ENCODE data around the gene TNFRSF19.

DNA sequence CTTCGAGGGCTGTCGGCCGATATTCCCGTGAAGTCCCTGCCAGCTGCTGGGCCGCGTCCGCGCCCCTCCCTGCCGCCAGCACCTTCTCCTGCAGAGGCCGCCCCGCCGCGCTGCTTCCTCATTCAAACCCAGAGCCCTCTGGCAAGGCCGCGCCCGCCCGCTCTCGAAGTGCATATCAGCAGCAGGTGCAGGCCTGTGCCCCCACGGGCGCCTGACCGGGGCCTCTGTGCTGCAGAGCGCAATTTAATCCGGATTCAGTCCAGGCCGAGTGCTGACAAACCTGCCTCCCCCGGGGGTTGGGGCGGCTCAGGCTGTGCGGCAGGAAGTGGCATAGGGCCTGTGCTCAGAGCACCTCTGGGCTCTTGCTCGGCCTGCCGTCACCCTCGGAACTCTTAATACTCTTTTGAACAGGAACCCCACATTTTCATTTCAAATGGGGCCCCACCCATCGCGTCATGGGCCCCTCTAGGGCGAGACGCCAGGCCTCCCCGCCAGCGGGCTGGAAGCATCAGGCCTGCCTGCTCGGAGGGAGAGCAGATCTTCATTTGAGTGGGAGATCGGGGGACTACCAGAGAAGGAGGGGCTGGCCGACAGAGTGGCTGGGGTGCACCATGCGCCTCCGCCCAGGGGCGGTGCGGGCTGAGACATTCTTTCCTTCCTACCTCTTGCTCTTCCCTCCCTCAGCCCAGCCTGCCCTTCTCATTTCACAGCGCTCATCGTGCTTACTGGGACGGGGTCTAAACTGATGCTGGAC lies 125.7 kb downstream of the TNFRSF19 start:
- TF ChIP-seq ZNF207 (IDR thresholded peaks at IDR 0.05; ENCODE audit: borderline replicate concordance): no peak
- TF ChIP-seq, protein P1, sequence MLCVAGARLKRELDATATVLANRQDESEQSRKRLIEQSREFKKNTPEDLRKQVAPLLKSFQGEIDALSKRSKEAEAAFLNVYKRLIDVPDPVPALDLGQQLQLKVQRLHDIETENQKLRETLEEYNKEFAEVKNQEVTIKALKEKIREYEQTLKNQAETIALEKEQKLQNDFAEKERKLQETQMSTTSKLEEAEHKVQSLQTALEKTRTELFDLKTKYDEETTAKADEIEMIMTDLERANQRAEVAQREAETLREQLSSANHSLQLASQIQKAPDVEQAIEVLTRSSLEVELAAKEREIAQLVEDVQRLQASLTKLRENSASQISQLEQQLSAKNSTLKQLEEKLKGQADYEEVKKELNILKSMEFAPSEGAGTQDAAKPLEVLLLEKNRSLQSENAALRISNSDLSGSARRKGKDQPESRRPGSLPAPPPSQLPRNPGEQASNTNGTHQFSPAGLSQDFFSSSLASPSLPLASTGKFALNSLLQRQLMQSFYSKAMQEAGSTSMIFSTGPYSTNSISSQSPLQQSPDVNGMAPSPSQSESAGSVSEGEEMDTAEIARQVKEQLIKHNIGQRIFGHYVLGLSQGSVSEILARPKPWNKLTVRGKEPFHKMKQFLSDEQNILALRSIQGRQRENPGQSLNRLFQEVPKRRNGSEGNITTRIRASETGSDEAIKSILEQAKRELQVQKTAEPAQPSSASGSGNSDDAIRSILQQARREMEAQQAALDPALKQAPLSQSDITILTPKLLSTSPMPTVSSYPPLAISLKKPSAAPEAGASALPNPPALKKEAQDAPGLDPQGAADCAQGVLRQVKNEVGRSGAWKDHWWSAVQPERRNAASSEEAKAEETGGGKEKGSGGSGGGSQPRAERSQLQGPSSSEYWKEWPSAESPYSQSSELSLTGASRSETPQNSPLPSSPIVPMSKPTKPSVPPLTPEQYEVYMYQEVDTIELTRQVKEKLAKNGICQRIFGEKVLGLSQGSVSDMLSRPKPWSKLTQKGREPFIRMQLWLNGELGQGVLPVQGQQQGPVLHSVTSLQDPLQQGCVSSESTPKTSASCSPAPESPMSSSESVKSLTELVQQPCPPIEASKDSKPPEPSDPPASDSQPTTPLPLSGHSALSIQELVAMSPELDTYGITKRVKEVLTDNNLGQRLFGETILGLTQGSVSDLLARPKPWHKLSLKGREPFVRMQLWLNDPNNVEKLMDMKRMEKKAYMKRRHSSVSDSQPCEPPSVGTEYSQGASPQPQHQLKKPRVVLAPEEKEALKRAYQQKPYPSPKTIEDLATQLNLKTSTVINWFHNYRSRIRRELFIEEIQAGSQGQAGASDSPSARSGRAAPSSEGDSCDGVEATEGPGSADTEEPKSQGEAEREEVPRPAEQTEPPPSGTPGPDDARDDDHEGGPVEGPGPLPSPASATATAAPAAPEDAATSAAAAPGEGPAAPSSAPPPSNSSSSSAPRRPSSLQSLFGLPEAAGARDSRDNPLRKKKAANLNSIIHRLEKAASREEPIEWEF (IDR thresholded peaks at IDR 0.05; ENCODE audit: insufficient replicate concordance, low read depth, low read length): no peak
- no peak for TF ChIP-seq JUND (IDR thresholded peaks at IDR 0.05; ENCODE audit: low read depth, low read length)
- no peak for TF ChIP-seq FOXK2 (IDR thresholded peaks at IDR 0.05)
- peak; percentile 56; the same call in 1 of the 2 replicates for TF ChIP-seq POLR2A (IDR thresholded peaks at IDR 0.05; ENCODE audit: low read depth, low read length)
- TF ChIP-seq MXI1 (IDR thresholded peaks at IDR 0.05; ENCODE audit: low read depth, low read length): no peak
- no peak for TF ChIP-seq NR2C2 (IDR thresholded peaks at IDR 0.05; ENCODE audit: borderline replicate concordance, control insufficient read depth, insufficient read length, low read depth)
- TF ChIP-seq BACH1 (IDR thresholded peaks at IDR 0.05; ENCODE audit: borderline replicate concordance): no peak
- no peak for TF ChIP-seq HDGF (IDR thresholded peaks at IDR 0.05)
- no peak for TF ChIP-seq SREBF1 (IDR thresholded peaks at IDR 0.05; ENCODE audit: low read length)
- no peak for TF ChIP-seq POLR2AphosphoS5 (IDR thresholded peaks at IDR 0.05; ENCODE audit: low read length)
- no peak for TF ChIP-seq SREBF2 (IDR thresholded peaks at IDR 0.05; ENCODE audit: low read length)
- TF ChIP-seq, protein P2, sequence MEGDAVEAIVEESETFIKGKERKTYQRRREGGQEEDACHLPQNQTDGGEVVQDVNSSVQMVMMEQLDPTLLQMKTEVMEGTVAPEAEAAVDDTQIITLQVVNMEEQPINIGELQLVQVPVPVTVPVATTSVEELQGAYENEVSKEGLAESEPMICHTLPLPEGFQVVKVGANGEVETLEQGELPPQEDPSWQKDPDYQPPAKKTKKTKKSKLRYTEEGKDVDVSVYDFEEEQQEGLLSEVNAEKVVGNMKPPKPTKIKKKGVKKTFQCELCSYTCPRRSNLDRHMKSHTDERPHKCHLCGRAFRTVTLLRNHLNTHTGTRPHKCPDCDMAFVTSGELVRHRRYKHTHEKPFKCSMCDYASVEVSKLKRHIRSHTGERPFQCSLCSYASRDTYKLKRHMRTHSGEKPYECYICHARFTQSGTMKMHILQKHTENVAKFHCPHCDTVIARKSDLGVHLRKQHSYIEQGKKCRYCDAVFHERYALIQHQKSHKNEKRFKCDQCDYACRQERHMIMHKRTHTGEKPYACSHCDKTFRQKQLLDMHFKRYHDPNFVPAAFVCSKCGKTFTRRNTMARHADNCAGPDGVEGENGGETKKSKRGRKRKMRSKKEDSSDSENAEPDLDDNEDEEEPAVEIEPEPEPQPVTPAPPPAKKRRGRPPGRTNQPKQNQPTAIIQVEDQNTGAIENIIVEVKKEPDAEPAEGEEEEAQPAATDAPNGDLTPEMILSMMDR (IDR thresholded peaks at IDR 0.05 in 2 of 3, conservative IDR thresholded peaks at IDR 0.05 in 1 of 3; ENCODE audit: control insufficient read depth in 2 of 3, extremely low read depth in 1 of 3, insufficient read depth in 1 of 3, low read depth in 3 of 3, low read length in 3 of 3): no peak

All from GM12878 (cell line).